Measurements from ENCODE around the gene NOD1.

GRCh38 chr7:30433506-30433905 lies 45.1 kb downstream of the NOD1 start:
- TF ChIP-seq POLR2AphosphoS5 (IDR thresholded peaks at IDR 0.05) (no peak), POLR2A (IDR thresholded peaks at IDR 0.05) (no peak), CTCF (IDR thresholded peaks at IDR 0.05) (no peak)

All from prostate gland (tissue), 2 donors.